Left cardiac atrium (tissue), 4 donors: ENCODE measurements around the gene TPCN1. TPM values are rescaled to one million over a fixed set of nuclear protein-coding genes. Genes with fewer than 3 reads are reported as not detected.
A peak's percentile ranks its signal among the peaks of the same experiment; 100 is the strongest.

Experiments used
- ATAC-seq, 2 donors: fragments of 200-7000 bp; cut with Tn5 transposase; one replicate each; pipeline ENCODE4 v1.9.1; 2020; ENCODE audit warnings: mild to moderate bottlenecking in 2 of 2, moderate library complexity in 2 of 2
- DNase-seq: peaks from one replicate; pipeline ENCODE4 v3.0.0-alpha.2; 2020
- intact Hi-C, 2 donors: fragments of 100-400 bp; cut with DNase I; formaldehyde crosslinking; loops; one replicate each; pipeline versions ENCODE4 v1.14.1 to v1.15.1; 2022 to 2023
- total RNA-seq, 2 donors: library from RNA; stranded (reverse); fragmentation: NEBNext Ultra II Directional; extraction: Animal tissue kit (Norgen Biotek cat#: 25700); gene quantifications; one replicate each; pipeline ENCODE4 v1.2.1, GENCODE V29; 2021
- donor health status: DM: no; HTN: yes; CAD: no.
- donor health status: DM: no; HTN: yes; CAD: no; lungs with severe emphysema.
- donor health status: DM: yes; HTN: yes; CAD: no.
- donor health status: Dilated cardiomyopathy.

The TPCN1 gene
- total RNA-seq, 2 donors from 2014 or later: 66.1 to 80.6 TPM

DNA sequence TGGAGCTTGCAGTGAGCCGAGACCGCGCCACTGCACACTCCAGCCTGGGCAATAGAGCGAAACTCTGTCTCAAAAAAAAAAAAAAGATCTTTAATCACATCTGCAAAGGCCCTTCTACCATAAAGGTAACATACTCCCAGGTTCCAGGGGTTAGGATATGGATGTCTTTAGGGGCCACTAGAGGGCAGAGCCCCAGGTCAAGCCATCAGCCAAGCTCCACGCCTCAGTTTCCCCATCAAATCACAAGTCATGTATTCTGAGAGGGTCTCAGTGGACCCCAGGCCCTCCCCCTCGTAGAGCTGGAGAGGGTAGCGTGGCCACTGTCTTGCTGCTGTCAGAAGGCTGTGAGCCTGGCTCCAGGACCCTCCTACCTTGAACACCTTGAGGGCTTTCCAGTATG is 94.9 kb downstream of the TPCN1 start:
- DNase-seq (no peak), ATAC-seq (no peak)
- intact Hi-C loops: loop anchor here in 1 of 2 donors (10.0 kb wide), 1 partner anchor 109 kb away; the partner anchor contains the start of gene SDSL

DNA sequence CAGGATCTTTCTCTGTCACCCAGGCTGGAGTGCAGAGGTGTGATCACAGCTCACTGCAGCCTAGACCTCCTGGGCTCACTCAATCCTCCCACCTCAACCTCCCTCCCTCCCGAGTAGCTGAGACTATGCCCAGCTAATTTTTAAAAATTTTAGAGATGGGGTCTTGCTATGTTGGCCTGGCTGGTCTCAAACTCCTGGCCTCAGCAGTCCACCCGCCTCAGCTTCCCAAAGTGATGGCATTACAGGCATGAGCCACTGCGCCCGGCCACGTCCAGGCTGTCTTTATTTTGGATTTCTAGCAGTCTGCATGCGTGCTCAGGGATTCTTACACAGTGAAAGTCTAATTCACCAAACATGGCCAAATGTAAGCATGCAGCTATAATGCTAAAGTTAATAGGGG is 95.9 kb downstream of the TPCN1 start:
- intact Hi-C loops: loop anchor here in 1 of 2 donors (10.0 kb wide), 1 partner anchor 108 kb away; the partner anchor contains the start of gene SDSL
- ATAC-seq (no peak), DNase-seq (no peak)

DNA sequence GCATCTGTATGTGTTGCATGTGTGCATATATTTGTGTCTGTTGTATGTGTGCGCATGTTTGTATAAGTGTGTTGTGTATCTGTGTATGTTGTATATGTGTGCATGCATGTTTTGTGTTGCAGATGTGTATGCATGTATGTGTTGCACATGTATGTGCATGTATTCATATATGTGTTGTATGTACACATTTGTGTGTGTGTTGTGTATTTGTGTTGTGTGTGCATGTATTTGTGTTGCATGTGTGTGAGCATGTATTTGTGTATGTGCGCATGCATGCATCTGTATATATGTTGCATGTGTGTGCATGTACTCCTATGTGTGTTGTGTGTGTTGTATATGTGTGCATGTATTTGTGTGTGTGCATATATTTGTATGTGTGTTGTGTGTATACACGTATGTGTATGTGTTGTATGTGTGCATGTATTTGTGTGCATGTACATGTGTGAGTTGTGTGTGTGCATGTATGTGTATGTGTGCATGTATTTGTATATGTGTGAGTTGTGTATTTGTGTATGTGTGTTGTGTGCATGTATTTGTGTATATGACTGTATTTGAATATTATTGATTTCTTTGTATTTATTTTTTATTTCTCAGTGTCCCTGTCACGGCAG is 96.9 kb downstream of the TPCN1 start:
- intact Hi-C loops: loop anchor here in 1 of 2 donors (10.0 kb wide), 1 partner anchor 107 kb away; the partner anchor contains the start of gene SDSL

DNA sequence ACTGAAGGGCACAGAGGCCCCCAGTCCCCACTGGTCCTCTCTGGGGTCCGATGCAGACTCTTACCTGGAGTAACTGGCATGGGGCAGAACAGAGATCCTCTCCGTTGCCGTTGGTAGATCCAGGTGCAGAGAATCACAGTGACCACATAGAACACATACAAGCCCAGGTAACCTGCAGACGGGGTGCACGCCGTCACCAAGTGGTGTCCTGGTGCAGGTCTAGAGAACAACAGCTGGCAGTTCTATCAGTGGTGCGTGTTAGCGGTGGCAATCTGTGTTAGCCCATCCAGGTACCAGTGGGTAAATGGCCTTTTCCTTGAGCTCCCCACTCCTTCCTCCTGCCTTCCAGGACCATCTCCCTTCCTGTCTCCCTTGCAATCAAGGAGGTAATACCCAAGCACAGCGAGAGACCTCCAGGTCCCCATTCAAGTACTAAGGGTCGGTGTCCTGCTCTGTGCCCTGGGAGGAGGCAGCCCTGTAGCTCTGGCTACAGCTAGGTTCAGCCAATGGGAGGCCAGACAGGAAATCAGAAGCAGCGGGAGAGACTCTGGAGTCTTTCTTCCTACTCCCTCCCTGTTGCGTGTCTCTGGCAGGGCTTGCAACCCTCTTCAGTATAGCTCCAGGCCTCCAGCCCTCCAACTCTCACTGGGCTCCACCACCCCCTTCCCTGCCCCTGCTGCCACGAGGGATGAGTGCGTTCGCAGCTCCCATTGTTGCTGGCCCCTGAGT is 97.8 kb downstream of the TPCN1 start:
- no peak for DNase-seq
- intact Hi-C loops: loop anchor here in 1 of 2 donors (10.0 kb wide), 1 partner anchor 106 kb away; the partner anchor contains the start of gene SDSL
- ATAC-seq: no peak

More for the DNA sequence above, 96.9 kb downstream of the TPCN1 start:
- ATAC-seq (no peak), DNase-seq (no peak)

DNA sequence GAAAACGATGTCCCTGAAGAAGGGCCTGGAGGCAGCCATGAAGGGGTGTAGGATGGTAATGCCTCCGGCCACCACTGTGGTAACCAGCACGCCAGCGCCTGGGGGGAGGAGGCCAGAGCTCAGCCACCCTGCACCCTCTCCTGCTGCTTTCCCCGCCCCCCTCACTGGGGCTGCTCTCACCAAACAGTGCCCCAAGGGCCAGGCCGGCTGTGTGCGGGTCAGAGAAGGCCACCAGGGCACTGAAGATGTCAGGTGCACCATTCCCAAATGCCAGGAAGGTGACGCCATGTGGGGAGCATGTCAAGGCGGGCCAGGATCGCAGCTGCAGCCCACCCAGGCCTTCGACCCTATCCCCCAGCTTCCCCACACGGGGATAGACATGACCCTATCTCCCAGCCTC is 99.1 kb downstream of the TPCN1 start:
- intact Hi-C loops: no loop called here
- ATAC-seq: no peak
- DNase-seq: no peak

DNA sequence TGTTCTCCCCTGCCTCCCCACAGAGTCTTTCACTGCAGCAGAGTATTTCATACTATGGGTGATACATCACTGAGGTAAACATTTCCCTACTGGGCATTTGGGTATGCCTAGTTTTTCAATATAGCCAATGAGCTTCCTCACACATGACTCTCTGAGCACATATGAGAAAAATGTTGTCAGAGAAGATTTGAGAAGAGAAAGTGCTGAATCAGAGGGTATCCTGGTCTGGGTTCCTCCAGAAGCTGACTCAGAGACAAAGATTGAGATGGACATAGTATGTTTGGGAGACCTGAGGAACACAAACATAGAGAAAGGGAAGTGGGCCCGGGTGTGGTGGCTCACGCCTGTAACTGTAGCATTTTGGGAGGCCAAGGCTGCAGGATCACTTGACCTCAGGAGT is 101.1 kb downstream of the TPCN1 start:
- ATAC-seq: peak in 1 of 2 donors; percentile 21
- DNase-seq: no peak
- intact Hi-C loops: no loop called here

DNA sequence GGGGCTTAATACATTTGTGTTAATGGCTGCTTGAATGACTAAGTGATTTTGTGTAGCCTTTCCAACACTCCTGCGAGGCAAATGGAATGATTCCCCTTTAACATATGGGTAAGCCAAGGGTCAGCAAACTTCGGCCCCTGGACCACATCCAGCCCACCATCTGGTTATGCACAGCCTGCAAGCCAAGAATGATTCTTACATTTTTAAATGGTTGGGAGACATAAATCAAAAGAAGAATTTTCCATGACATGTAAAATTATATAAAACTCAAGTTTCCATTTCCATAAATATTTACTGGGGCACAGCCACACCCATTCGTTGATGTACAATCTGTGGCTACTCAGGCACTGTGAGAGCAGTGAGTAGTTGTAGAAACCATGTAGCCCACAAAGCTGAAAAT is 104.7 kb downstream of the TPCN1 start:
- DNase-seq (no peak), ATAC-seq (peak; percentile 39 to 52)

DNA sequence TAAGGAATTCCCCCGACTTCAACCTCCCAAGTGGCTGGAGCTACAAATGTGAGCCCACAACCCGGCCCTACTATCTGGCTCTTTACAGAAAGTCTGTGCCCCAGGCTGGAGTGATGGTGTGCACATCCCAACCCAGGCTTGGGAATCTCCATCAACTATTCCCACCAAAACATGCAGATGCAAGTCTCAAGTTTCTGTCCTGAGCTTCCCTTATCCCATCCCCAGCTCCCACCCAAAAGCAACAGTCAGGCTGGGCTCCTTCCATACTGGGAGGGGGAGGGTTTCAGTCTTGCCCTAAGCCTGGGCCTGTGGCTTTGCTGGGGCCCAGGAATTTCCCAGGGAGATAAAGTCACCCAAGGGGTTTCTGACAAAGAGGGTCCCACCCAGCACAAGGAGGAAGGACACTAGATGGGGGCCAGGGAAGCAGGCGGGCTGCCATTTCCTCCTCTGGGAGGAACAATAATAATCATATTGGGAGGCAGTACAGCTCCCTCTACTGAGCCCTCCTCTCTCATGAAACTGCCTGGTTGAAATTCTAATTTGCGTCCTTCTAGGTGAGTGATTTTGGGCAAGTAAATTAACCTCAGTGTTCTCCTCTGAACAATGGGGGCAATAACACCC is 105.6 kb downstream of the TPCN1 start:
- intact Hi-C loops: no loop called here
- ATAC-seq: peak; percentile 24
- no peak for DNase-seq

More for the DNA sequence above, 104.7 kb downstream of the TPCN1 start:
- intact Hi-C loops: no loop called here

DNA sequence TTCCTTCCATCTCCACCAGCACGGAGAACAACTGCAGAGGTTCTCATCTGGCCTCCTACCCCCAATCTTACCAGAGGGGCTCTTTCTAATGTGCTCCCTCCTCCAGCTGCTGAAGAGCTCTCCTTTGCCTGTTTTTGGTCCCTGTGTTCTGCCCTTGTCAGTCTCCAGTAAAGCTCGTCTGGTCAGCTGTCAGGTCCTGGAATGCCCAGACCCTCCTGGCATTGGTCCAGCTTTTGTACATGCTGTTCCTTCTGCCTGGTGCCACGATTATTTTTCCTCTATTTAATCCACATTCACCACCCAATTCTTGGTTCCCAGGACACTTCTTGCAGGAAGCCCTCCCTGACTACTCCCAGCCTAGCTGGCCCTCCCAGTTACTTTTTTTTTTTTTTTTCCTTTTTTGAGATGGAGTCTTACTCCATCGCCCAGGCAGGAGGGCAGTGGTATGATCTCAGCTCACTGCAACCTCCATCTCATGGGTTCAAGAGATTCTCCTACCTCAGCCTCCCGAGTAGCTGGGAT is 107.2 kb downstream of the TPCN1 start:
- no peak for DNase-seq
- intact Hi-C loops: no loop called here
- ATAC-seq: no peak

DNA sequence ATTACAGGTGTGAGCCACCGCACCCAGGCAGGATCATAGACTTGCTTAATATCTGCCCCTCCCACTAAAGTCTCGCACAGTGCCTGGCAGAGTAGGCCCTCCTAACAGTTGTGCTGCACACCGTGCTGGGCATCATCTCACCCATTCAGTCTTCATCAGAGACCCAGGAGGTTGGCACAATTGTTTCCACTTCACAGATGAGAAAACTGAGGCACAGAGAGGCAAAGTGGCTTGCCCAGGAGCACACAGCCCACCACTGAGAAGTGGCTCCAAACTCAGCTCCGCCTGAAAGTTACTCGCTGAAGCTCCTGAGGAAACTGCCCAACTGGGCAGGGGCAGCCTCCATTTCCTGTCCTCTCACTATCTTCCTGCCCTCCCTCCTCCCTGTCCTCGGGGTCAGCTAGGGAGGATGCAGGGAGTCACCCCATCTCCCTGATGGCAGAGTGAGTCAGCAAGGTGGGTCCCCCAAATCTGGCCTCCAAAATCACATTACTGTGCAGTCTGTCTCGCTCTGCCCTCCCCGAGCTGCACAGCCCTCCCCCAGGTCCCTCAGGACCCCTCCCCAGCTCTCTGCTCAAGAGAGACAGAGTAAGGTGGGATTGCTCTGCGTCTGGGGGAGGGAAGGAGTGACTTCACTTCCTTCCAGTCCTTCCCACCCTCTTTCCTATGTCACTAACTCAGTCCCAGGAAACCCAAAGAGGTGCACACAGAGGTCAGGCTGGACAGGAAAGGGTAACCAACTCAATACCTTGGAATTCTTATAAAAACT is 107.9 kb downstream of the TPCN1 start:
- ATAC-seq (no peak), DNase-seq (no peak)
- intact Hi-C loops: no loop called here

DNA sequence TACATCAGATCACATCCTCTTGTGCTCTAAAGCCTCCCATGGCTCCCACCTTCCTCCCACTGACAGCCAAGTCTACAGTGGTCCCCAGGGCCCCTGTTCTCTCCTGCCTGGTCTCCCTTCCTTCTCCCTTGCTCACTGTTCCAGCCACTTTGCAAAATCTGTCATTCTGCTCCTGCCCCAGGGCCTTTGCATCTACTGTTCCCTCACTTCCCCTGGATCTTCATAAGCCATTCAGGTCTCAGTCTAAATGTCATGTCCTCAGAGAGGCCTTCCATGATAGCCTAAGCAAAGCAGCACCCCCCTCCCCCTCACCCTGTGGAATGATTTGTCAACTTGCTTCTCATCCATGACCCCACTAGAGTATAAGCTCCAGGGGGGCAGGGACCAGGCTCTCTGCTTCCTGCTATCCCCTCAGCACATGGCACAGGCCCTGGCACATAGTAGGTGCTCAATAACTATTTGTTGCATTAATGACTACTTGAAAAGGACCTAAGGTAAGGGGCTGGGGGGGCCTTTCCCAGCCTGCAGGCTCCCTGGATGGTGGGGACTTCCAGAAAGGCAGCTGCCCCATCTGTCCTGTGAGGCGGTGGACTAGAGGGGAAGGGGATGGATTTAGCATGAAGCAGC is 108.6 kb downstream of the TPCN1 start:
- intact Hi-C loops: no loop called here
- DNase-seq: no peak
- no peak for ATAC-seq

DNA sequence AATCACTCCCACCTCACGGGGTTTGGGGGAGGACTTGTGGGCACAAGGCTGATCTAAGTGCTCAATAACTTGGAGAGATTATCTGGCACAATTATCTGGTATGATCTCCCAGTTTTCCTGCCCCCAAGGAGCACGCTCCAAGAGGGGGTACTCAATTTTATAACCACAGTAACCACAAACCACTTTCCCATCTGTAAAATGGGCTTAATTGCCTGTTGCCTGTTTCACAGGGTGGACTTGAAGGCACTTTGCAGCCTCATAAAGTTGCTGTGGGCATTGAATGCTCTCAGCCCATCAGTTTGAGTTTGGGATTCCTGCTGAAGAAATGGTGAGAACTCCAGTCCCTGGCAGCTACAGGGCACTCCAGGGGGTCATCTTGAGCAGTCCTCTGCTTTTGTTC is 109.2 kb downstream of the TPCN1 start:
- ATAC-seq (no peak), DNase-seq (no peak)
- intact Hi-C loops: no loop called here

DNA sequence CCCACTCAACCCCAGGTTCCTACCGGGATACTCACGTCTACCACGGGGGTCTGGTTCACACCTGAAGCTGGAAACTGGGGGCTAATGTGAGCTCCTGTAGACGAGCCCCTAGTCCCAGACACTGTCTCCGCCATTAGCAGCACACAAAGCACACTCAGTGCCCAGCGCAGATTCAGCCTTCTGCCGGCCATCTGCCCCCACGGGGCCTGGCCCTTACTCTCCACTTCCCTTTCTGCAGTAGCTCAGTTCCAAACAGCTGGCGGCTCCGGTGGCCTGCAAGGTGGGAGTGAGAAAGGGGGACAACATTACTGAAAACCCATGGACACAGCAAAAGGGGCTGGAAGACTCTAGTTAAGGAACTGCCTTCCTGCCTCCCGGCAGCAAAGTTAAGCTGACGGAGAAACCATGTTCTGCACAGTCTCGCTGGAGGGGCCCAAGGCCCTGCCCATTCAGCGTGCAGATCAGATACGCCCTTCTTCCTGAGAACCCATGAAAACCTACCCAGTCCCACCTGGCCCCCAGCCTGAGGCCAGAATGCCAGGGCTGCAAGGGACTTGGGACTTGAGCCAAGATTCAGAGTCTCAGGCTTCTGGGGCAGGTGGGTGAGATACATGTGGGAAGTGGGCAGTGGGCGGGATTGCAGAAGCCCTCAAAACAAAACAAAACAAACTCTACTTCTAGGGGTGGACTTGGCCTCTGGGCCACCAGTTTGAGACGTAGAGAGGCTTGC is 111.6 kb downstream of the TPCN1 start:
- ATAC-seq (no peak), DNase-seq (no peak)
- intact Hi-C loops: no loop called here

DNA sequence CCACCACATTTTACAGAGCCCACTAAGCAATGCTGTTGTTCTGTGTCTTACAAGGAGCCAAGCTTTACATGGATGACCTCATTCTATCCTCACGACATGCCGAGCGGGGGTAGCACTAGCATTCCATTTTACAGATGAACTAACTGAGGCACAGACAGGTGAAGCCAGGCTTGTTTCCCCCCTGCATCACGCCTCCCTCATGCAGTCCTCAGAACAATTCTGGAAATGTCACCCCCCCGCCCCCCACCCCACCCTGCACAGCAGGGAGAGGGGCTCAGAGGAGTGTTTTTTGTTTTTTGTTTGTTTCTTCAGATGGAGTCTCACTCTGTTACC is 112.1 kb downstream of the TPCN1 start:
- ATAC-seq: no peak
- intact Hi-C loops: no loop called here
- no peak for DNase-seq

DNA sequence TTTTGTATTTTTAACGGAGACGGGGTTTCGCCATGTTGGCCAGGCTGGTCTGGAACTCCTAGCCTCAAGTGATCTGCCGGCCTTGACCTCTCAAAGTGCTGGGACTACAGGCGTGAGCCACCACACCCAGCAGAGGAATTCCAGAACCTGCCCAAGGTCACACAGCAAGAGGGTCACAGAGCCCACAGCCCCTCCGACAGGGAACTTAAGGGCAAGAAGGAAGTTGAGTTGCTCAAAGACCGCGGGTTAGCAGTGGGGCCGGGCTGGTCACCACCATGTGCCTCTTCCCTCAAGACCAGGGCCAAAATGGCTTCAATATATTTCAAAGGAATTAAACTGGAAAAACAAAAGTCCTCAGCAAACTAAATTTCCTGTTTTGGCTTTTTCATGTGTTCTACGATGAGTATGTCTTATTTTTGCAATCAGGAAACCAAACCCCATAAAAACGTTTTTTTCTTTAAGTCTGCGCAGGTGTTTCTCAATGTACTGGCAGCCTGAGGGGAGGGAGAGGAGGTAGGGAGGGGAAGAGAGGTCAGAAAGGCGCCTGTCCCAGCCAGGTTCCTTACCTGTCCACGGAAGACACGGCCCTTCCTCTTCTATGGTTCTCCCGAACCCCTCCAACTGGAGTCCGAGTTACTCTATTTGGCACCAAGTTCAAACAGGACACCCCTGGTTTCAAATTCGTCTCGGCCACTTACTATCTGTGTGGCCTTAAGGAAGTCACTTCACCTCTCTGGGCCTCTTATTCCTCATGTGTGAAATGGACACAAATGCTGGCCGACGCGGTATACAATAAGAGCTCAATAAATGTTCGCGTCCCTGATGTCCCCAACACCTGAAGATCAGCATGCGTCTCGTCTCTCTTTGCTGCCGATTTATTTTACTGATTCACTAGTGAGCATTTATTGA is 112.9 kb downstream of the TPCN1 start:
- intact Hi-C loops: no loop called here
- ATAC-seq: peak; percentile 2 to 31
- no peak for DNase-seq

DNA sequence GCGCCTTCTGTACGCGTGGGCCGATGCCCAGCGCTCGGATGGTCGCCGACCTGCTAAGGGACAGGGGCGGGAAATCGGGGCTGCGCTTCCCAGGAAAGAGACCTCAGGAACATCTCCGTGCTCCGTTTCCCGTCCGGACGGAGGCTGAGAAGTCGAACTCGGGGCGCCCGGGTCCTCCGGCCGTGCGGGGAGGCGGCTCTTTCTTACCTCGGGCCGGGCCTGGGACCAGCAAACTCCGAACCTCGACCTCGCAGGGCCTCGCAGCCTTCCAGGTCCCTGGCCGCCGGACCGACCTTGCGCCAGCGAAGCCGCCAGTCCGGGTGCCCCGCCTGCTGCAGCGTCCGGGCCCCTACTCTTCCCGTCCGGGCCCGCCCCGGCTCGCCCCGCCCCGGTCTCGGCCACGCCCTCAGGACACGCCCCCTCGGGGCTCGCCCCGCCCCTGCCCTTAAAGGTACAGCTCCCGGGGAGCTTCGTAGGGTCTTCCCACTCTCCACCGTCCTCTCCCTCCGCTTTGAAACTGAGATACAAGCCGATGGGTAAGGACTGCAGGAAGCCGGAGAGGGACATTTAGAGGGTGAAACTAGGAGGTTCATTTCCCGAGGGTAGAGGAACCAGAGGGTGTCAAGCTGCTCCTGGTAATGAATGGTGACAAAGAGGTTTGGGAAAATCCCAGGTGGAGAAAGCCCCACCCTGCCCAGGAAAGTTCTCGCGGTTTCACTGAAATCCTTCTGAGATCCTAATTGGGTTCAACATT is 113.7 kb downstream of the TPCN1 start, which contains the start of gene SLC8B1:
Gene SLC8B1, minus strand, starts transcription at position 324 of the 754 bp plus-strand sequence. CDS start 2,231 bp downstream, outside the sequence.
- ATAC-seq (peak; percentile 99 to 100), DNase-seq (peak; percentile 91)
- intact Hi-C loops: no loop called here
